ENCODE results near the gene DEFB119. TPM values are rescaled to one million over a fixed set of nuclear protein-coding genes. Genes with fewer than 3 reads are reported as not detected.

Gene DEFB119
- total RNA-seq, 1 experiment from 2014 or later, result not detected

DNA sequence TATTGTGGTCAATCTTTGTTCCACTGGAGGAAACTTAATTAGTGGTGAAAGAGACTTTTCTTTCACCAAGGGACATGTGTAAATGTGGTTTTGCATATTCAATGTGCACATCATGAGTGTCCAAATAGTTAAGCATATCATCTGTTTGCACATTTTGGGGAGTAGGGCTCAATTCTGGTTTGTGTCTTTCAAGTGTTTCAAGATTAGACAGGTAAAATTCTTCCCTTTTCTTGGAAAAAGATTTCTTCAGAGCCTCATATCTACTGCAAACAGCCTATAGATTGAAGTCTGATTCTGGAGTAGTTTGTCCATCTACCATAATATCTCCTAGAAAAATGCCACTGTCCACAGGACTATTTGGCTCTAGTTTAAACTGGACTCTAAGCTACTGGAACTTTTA is 48.9 kb downstream of the DEFB119 start (continued):
- TF ChIP-seq, protein P1, sequence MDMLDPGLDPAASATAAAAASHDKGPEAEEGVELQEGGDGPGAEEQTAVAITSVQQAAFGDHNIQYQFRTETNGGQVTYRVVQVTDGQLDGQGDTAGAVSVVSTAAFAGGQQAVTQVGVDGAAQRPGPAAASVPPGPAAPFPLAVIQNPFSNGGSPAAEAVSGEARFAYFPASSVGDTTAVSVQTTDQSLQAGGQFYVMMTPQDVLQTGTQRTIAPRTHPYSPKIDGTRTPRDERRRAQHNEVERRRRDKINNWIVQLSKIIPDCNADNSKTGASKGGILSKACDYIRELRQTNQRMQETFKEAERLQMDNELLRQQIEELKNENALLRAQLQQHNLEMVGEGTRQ (CRISPR knock-in tag; IDR thresholded peaks at IDR 0.05), result no peak
- TF ChIP-seq, protein P2, sequence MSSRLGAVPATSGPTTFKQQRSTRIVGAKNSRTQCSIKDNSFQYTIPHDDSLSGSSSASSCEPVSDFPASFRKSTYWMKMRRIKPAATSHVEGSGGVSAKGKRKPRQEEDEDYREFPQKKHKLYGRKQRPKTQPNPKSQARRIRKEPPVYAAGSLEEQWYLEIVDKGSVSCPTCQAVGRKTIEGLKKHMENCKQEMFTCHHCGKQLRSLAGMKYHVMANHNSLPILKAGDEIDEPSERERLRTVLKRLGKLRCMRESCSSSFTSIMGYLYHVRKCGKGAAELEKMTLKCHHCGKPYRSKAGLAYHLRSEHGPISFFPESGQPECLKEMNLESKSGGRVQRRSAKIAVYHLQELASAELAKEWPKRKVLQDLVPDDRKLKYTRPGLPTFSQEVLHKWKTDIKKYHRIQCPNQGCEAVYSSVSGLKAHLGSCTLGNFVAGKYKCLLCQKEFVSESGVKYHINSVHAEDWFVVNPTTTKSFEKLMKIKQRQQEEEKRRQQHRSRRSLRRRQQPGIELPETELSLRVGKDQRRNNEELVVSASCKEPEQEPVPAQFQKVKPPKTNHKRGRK (CRISPR knock-in tag; IDR thresholded peaks at IDR 0.05; ENCODE audit: borderline replicate concordance), result no peak
- TF ChIP-seq, protein P3, sequence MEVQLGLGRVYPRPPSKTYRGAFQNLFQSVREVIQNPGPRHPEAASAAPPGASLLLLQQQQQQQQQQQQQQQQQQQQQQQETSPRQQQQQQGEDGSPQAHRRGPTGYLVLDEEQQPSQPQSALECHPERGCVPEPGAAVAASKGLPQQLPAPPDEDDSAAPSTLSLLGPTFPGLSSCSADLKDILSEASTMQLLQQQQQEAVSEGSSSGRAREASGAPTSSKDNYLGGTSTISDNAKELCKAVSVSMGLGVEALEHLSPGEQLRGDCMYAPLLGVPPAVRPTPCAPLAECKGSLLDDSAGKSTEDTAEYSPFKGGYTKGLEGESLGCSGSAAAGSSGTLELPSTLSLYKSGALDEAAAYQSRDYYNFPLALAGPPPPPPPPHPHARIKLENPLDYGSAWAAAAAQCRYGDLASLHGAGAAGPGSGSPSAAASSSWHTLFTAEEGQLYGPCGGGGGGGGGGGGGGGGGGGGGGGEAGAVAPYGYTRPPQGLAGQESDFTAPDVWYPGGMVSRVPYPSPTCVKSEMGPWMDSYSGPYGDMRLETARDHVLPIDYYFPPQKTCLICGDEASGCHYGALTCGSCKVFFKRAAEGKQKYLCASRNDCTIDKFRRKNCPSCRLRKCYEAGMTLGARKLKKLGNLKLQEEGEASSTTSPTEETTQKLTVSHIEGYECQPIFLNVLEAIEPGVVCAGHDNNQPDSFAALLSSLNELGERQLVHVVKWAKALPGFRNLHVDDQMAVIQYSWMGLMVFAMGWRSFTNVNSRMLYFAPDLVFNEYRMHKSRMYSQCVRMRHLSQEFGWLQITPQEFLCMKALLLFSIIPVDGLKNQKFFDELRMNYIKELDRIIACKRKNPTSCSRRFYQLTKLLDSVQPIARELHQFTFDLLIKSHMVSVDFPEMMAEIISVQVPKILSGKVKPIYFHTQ (CRISPR knock-in tag; IDR thresholded peaks at IDR 0.05), result no peak
- TF ChIP-seq, protein P4, sequence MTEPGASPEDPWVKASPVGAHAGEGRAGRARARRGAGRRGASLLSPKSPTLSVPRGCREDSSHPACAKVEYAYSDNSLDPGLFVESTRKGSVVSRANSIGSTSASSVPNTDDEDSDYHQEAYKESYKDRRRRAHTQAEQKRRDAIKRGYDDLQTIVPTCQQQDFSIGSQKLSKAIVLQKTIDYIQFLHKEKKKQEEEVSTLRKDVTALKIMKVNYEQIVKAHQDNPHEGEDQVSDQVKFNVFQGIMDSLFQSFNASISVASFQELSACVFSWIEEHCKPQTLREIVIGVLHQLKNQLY (CRISPR knock-in tag; IDR thresholded peaks at IDR 0.05), result no peak
- TF ChIP-seq, protein P5, sequence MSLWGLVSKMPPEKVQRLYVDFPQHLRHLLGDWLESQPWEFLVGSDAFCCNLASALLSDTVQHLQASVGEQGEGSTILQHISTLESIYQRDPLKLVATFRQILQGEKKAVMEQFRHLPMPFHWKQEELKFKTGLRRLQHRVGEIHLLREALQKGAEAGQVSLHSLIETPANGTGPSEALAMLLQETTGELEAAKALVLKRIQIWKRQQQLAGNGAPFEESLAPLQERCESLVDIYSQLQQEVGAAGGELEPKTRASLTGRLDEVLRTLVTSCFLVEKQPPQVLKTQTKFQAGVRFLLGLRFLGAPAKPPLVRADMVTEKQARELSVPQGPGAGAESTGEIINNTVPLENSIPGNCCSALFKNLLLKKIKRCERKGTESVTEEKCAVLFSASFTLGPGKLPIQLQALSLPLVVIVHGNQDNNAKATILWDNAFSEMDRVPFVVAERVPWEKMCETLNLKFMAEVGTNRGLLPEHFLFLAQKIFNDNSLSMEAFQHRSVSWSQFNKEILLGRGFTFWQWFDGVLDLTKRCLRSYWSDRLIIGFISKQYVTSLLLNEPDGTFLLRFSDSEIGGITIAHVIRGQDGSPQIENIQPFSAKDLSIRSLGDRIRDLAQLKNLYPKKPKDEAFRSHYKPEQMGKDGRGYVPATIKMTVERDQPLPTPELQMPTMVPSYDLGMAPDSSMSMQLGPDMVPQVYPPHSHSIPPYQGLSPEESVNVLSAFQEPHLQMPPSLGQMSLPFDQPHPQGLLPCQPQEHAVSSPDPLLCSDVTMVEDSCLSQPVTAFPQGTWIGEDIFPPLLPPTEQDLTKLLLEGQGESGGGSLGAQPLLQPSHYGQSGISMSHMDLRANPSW (CRISPR knock-in tag; conservative IDR thresholded peaks at IDR 0.05; ENCODE audit: low read depth), result no peak
- TF ChIP-seq CREB1 (CRISPR knock-in tag; IDR thresholded peaks at IDR 0.05), result no peak
- no peak for TF ChIP-seq FOXK1 (CRISPR knock-in tag; IDR thresholded peaks at IDR 0.05)

DNA sequence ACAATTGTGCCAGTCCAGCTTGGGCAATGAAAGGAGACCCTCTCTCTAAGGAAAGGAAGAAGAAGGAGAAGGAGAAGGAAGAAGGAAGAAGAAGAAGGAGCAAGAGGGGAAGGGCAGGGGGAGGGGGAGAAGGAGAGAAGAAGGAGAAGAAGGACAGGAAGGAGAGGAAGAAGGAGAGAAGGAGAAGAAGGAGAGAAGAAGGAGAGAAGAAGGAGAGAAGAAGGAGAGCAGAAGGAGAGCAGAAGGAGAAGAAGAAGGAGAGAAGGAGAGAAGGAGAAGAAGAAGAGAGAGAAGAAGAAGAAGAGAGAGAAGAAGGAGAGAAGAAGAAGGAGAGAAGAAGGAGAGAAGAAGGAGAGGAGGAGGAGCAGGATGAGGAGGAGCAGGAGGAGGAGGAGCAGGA is 59.5 kb downstream of the DEFB119 start:
- Mint-ChIP-seq H3K4me3 (no peak overlapping the region), H3K27ac (no peak overlapping the region), H3K4me1 (no peaks in the 10 kb centered on the region), H3K9me3 (peaks cover 37% of the 10 kb centered on the region), H3K36me3 (peaks cover 28% of the 10 kb centered on the region), H3K27me3 (ENCODE audit: low read depth) (peaks cover 12% of the 10 kb centered on the region; the same call in 1 of the 2 replicates)
- TF ChIP-seq, protein P6, sequence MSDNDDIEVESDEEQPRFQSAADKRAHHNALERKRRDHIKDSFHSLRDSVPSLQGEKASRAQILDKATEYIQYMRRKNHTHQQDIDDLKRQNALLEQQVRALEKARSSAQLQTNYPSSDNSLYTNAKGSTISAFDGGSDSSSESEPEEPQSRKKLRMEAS (CRISPR knock-in tag; IDR thresholded peaks at IDR 0.05), result no peak
- TF ChIP-seq SP1 (CRISPR knock-in tag; conservative IDR thresholded peaks at IDR 0.05) (no peak), ZNF671 (CRISPR knock-in tag; IDR thresholded peaks at IDR 0.05) (no peak), PRRX2 (CRISPR knock-in tag; IDR thresholded peaks at IDR 0.05) (no peak), NR3C1 (CRISPR knock-in tag; conservative IDR thresholded peaks at IDR 0.05; ENCODE audit: low read depth) (no peak), CREM (CRISPR knock-in tag; IDR thresholded peaks at IDR 0.05) (no peak), ZNF416 (CRISPR knock-in tag; IDR thresholded peaks at IDR 0.05) (no peak)
- TF ChIP-seq, protein P7, sequence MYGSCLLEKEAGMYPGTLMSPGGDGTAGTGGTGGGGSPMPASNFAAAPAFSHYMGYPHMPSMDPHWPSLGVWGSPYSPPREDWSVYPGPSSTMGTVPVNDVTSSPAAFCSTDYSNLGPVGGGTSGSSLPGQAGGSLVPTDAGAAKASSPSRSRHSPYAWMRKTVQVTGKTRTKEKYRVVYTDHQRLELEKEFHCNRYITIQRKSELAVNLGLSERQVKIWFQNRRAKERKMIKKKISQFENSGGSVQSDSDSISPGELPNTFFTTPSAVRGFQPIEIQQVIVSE (CRISPR knock-in tag; IDR thresholded peaks at IDR 0.05; ENCODE audit: borderline replicate concordance), result no peak
- TF ChIP-seq, protein P2 (CRISPR knock-in tag; IDR thresholded peaks at IDR 0.05; ENCODE audit: borderline replicate concordance), result no peak
- TF ChIP-seq, protein P8, sequence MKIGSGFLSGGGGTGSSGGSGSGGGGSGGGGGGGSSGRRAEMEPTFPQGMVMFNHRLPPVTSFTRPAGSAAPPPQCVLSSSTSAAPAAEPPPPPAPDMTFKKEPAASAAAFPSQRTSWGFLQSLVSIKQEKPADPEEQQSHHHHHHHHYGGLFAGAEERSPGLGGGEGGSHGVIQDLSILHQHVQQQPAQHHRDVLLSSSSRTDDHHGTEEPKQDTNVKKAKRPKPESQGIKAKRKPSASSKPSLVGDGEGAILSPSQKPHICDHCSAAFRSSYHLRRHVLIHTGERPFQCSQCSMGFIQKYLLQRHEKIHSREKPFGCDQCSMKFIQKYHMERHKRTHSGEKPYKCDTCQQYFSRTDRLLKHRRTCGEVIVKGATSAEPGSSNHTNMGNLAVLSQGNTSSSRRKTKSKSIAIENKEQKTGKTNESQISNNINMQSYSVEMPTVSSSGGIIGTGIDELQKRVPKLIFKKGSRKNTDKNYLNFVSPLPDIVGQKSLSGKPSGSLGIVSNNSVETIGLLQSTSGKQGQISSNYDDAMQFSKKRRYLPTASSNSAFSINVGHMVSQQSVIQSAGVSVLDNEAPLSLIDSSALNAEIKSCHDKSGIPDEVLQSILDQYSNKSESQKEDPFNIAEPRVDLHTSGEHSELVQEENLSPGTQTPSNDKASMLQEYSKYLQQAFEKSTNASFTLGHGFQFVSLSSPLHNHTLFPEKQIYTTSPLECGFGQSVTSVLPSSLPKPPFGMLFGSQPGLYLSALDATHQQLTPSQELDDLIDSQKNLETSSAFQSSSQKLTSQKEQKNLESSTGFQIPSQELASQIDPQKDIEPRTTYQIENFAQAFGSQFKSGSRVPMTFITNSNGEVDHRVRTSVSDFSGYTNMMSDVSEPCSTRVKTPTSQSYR (CRISPR knock-in tag; IDR thresholded peaks at IDR 0.05), result no peak
- ChIA-PET CTCF (no interaction called here), POLR2A (no interaction called here)
- ATAC-seq, result no peak
- DNase-seq (ENCODE audit: low spot score), result no peak
